Coronary artery (tissue), 2 donors: ENCODE measurements around the gene ZNF618.

ENCODE experiments used
- DNase-seq: peaks from one replicate; pipeline ENCODE4 v3.0.0-alpha.2; 2017; ENCODE audit warnings: low spot score
- H3K27ac ChIP-seq, 2 donors: fragments of 200-600 bp; sonication (generic); one replicate each; pipeline ENCODE4 v1.5.1; 2016 to 2019
- H3K4me3 ChIP-seq: fragments of 200-600 bp; sonication (generic); 2 replicates; pipeline ENCODE4 v1.5.1; 2016; ENCODE audit warnings: mild to moderate bottlenecking, moderate library complexity
- TF ChIP-seq, protein P1 (sequence below): fragments of 200-600 bp; sonication (generic); IDR thresholded peaks from one replicate; pipeline ENCODE4 v1.5.1; 2019; ENCODE audit warnings: antibody characterized with exemption

The ZNF618 gene

DNA sequence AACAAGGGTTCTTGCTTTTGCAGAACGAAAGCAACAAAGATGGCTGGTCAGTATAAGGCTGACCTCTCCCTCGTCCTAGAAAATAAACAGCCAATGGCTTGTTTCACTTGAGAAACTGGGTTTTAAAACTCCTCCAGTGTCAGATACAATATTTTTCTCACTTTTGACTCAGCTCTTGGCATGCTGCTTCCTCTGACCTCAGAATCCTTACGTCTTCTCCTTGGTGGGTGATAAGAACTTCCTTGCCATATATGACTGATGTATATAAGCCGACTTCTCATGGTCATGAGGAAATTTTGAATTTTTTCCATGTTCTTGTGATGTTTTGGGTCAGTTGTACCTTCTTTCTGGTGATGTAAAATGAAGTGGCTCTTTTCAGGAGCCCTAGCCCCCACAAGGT is 3.8 kb downstream of the ZNF618 start:
- no peak for DNase-seq
- Histone ChIP-seq H3K4me3 (peak overlapping the region; percentile 28), H3K27ac (peak overlapping the region in 1 of 2 donors; percentile 38)
- TF ChIP-seq, protein P1, sequence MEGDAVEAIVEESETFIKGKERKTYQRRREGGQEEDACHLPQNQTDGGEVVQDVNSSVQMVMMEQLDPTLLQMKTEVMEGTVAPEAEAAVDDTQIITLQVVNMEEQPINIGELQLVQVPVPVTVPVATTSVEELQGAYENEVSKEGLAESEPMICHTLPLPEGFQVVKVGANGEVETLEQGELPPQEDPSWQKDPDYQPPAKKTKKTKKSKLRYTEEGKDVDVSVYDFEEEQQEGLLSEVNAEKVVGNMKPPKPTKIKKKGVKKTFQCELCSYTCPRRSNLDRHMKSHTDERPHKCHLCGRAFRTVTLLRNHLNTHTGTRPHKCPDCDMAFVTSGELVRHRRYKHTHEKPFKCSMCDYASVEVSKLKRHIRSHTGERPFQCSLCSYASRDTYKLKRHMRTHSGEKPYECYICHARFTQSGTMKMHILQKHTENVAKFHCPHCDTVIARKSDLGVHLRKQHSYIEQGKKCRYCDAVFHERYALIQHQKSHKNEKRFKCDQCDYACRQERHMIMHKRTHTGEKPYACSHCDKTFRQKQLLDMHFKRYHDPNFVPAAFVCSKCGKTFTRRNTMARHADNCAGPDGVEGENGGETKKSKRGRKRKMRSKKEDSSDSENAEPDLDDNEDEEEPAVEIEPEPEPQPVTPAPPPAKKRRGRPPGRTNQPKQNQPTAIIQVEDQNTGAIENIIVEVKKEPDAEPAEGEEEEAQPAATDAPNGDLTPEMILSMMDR, result no peak

DNA sequence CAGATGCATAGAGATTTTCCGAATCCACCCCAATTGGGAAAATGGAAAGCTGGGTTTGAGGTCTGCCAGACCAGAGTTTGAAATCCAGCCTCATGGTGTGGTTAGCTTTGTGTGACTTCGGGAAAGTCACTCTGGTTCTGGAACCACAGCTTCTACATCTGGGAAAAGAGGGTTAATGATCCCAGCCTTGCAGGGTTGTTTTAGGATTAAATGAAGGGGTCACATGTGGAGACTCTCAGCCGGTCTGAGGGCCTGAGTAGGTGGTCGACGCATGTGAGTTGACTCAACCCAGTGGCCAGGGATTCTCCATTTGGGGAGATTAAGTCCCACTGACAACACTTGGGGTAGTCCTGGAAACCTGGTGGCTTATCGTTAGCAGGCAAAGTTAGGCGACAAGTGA is 6.1 kb downstream of the ZNF618 start:
- TF ChIP-seq, protein P1, result no peak
- Histone ChIP-seq H3K4me3 (no peak overlapping the region), H3K27ac (peak overlapping the region in 1 of 2 donors; percentile 13)
- DNase-seq, result no peak

DNA sequence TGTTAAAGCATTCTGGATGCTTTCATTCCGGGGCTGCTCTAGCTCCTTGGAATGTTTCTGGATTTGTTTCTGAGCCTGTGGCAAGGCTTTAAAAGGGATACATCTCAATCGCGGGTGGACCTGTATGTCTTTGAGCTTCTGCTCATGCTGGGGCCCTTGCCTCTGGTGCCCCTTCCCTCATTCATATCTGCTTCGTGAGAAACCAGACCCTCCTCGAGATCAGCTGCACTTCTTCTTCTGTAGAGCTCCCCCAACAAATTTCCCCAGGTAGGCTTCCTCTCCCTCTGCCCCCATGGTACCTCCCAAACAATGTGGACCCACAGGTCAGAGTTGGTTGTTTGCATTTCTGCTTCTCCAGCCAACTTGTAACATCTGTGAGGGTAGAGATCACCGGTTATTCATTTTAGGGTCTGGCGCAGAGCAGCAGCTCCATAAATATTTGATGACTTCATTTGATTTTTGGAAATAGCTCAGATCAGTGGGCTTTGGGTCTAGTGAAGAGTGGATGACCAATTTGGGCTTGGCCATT is 6.6 kb downstream of the ZNF618 start:
- TF ChIP-seq, protein P1, result no peak
- Histone ChIP-seq H3K4me3 (no peak overlapping the region), H3K27ac (no peak overlapping the region)
- DNase-seq, result no peak

DNA sequence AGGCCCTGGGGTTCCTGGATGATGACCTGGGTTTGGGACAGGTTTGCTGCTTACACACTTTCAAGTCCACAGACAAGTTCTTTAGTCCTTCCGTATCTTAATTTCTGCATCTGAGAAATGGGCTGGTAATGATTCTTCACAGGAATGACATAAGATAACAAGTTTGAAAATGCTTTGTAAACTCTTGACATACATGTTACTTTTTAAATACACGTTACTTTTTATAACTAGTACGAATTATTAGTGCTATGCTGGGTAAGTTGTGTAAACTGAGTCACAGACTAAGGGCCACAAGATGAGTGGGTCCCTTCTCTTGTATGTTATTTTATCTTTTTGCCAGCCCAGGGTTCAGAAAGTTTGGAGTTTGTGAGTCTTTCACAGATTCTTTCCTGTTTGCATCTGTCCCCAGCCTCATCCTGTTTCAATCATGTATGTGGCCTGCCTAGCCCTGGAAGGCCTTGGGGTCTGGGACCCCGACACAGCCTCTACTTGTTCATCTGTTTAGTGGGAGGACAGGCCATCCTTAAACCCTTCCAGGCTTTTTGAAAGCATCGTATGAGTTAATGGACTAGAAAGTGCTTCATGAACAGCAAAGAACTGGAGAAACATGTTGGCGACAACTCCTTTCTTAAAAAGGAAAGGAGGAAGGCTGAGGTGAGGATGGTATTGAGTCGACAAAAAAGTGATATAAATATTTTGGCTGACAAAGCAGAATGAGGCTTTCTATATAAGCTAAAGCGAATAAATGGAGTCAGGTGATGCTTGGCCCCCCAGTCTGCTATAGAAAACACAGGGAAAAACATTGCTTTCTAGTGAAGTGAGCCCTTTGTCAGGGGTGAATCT is 9.3 kb downstream of the ZNF618 start:
- H3K27ac ChIP-seq, result peak overlapping the region; percentile 30 to 60

DNA sequence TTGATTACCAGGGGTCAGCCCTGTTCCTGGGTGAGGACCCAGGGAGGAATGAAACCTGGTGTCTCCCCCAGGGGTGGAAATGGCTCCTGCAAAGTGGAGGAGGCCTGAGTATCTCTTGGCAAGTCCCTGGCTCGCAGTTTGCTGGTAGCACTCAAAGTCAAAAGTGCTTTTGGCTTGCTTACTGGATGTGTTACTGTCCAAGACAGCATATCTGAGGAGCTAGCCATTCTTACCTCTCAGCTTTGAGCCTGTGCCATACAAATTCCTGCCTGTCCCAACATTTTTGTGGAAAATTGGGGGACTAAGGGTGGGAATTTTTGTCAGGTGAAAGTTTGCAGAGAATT is 9.9 kb downstream of the ZNF618 start:
- peak overlapping the region; percentile 30 to 60 for H3K27ac ChIP-seq
- TF ChIP-seq, protein P1, result no peak
- DNase-seq, result no peak
- H3K4me3 ChIP-seq, result peak overlapping the region; percentile 60

More for the DNA sequence above, 9.3 kb downstream of the ZNF618 start:
- no peak for DNase-seq
- peak overlapping the region; percentile 60 for H3K4me3 ChIP-seq
- TF ChIP-seq, protein P1, result no peak

DNA sequence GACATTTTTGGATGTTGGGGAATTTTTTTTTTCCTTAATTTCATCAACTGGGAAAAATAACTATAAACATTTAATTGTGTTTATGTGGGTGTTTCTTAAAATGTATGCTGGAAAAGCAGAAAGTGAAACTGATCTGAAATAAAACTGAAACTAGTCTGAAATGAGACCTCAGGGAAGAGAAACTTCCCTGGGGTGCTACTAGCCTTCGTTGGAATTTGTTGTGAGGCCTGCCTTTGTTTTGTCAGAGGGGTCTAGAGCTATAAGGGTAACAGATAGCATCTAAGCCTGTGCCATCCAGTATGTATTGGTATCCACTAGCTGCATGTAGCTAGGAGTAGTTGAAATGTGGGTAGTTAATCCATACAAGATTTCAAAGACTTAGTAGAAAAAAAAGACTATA is 10.4 kb downstream of the ZNF618 start:
- no peak overlapping the region for H3K27ac ChIP-seq
- TF ChIP-seq, protein P1, result no peak
- peak overlapping the region; percentile 60 for H3K4me3 ChIP-seq
- no peak for DNase-seq

DNA sequence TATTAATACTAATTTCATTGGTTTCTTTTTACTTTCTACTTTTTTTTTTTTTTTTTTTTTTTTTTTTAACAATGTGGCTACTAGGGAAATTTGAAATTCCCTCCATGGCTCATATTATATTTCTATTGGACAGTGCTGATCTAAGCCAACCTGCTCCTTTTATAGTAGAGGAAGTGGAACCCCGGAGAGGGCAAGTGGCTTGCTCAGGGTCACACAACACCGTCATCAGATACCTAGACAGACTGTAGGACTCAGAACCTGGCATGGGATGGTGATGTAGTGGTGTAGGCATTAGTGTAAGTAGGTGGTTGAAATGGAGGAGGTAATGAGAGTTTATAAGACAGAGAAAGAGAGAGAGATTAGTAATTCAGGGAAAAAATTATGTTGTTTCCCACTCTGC is 10.8 kb downstream of the ZNF618 start:
- DNase-seq, result no peak
- H3K27ac ChIP-seq, result no peak overlapping the region
- TF ChIP-seq, protein P1, result no peak
- peak overlapping the region; percentile 36 for H3K4me3 ChIP-seq
